ENCODE results near the gene ANKRD6.

- no peak for TF ChIP-seq CTCF (IDR thresholded peaks at IDR 0.05)
- no peak for TF ChIP-seq EZH2 (IDR thresholded peaks at IDR 0.05; ENCODE audit: borderline replicate concordance, insufficient read depth, low read depth, low read length, poor library complexity, severe bottlenecking)
Measured at GRCh38 chr6:89449193-89449592, 16.2 kb downstream of the ANKRD6 start.

Measured in B cell (primary cell).